Sigmoid colon (tissue), 4 donors: Measurements from ENCODE around the gene SAMHD1.

ENCODE experiments used
- EP300 ChIP-seq, 4 donors: sonication (generic); formaldehyde crosslinking; IDR thresholded peaks; one replicate each; pipeline ENCODE4 v1.6.1; 2017; ENCODE audit warnings: antibody characterized with exemption in 4 of 4
- POLR2A ChIP-seq, 2 donors: fragments of 450-650 bp; IDR thresholded peaks; one replicate each; pipeline ENCODE4 v1.6.1; 2016; ENCODE audit warnings: antibody characterized with exemption in 2 of 2, mild to moderate bottlenecking in 2 of 2, moderate library complexity in 2 of 2
- POLR2AphosphoS5 ChIP-seq, 4 donors: sonication (generic); formaldehyde crosslinking; IDR thresholded peaks; one replicate each; pipeline ENCODE4 v1.6.1; 2017; ENCODE audit warnings: antibody characterized with exemption in 4 of 4
- TF ChIP-seq, protein P1 (sequence below), 4 experiments: fragments of 450-650 bp in 3 of 4; fragments of 200-600 bp in 1 of 4; IDR thresholded peaks; one replicate each; pipeline ENCODE4 v1.5.1; 2016 to 2019; ENCODE audit warnings: antibody characterized with exemption in 4 of 4, mild to moderate bottlenecking in 3 of 4, moderate library complexity in 2 of 4

GRCh38 chr20:36984257-36984638 is 32.7 kb upstream of the SAMHD1 start:
- no peak for TF ChIP-seq POLR2A (IDR thresholded peaks at IDR 0.05)
- TF ChIP-seq, protein P1, sequence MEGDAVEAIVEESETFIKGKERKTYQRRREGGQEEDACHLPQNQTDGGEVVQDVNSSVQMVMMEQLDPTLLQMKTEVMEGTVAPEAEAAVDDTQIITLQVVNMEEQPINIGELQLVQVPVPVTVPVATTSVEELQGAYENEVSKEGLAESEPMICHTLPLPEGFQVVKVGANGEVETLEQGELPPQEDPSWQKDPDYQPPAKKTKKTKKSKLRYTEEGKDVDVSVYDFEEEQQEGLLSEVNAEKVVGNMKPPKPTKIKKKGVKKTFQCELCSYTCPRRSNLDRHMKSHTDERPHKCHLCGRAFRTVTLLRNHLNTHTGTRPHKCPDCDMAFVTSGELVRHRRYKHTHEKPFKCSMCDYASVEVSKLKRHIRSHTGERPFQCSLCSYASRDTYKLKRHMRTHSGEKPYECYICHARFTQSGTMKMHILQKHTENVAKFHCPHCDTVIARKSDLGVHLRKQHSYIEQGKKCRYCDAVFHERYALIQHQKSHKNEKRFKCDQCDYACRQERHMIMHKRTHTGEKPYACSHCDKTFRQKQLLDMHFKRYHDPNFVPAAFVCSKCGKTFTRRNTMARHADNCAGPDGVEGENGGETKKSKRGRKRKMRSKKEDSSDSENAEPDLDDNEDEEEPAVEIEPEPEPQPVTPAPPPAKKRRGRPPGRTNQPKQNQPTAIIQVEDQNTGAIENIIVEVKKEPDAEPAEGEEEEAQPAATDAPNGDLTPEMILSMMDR (IDR thresholded peaks at IDR 0.05), result no peak
- no peak for TF ChIP-seq POLR2AphosphoS5 (IDR thresholded peaks at IDR 0.05)
- TF ChIP-seq EP300 (IDR thresholded peaks at IDR 0.05), result no peak
